NCI-H345 (cell line): ENCODE data around the gene MBD3L3.
"Not testable (repeated sequence)": the region's sequence is repeated elsewhere in the genome, so short reads cannot be mapped to it uniquely, and the experiment has no call there.

Experiments
- DNase-seq: peaks from one replicate; lab custom pipeline; 2025; lab: John Stamatoyannopoulos, UW

Gene MBD3L3

DNA sequence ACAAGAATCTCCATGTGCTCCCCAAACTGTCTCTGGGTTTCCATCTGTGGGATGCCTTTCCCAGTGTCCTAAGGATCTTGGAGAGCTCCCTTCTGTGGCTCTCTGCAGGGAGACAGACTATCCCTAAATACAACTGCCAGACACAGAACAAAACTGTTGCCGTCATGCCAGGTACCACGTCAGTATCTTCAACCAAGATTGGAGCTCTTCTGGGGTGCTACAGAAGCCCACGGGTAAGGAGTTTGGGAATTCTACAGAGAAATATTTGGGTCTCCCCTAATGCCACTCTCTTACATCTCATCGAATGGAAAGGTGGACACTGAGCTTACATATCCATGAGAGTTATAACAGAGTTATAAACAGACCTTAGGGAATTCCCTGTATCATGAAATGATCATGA is 4.9 kb upstream of the MBD3L3 start:
- DNase-seq, result no peak

DNA sequence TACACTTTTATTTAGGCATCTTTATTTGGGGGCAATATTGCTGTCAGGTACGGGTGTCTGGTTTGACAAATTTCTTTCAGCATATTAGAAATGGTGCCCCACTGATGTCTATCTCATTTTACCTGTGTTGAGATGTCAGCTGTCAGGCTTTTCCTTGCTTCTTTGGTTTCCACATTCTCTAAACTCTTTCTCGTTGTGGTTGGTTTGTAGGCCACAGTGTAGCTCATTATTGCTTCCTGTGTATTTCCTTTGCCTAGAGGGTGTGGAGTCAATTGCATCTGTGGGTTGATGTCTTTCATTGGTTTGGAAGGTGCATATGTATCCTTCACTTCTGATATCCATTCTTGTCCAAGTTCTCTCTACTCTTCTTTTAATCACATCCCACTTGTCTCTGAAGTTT is 1.5 kb upstream of the MBD3L3 start:
- DNase-seq, result not testable (repeated sequence)

DNA sequence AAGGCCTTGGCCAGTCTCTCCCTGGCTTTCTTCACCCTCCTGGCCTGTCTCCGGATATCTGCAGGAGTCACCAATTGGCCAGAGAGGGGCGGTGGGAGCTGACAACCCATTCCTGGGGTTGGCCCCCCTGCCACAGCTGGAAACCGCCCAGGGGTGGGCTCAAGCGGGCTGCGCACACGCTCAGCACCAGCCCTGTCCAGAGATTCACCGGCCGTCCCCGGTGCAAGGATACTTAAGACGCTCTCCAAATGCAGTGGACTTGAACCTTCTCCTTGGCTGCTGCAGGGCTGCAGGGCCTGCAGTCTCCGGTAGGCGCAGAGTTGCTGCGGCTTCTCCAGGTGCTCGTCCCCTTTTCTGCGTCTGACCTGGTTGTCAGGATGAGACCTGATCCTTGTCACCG is 2.1 kb downstream of the MBD3L3 start:
- not testable (repeated sequence) for DNase-seq

DNA sequence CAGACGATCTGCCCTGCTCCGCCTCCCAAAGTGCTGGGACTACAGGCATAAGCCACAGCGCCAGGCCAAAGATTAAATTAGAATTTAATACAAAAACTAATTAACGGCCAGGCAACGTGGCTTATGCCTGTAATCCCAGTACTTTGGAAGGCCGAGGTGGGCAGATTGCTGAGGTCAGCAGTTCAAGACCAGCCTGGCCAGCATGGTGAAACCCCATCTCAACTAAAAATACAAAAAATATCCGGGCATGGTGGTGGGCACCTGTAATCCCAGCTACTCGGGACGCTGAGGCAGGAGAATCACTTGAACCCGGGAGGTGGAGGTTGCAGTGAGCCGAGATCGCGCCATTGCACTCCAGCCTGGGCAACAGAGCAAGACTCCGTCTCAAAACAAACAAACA is 2.8 kb downstream of the MBD3L3 start:
- DNase-seq, result not testable (repeated sequence)

DNA sequence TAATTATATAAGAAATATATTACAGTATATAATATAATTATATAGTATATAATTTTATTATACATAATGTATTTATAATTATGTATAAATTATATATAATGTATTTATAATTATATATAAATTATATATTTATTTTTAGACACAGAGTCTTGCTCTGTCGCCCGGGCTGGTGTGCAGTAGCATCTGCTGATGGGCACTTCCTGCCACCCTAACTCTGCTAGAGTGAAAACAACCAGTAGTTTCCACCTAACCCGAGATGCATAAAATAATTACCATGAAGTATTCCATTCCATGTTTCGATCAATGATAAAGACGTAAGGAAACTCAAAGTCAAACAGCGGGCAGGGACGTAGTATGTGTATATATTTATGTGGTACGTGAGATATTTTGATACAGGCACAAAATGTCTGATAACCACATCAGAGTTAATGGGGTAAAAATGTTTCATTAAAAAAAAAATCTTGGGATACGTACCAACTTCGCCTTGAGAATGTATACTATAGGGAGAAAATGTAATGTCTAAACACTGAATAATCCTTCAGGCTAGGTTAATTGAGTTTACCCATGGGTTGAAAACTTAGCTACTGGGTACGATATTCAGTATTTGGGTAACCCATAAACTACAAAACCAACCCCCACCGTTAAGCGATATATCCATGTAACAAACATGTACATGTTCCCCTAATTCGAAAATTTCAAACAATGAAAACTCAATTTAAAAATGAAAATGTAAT is 3.7 kb downstream of the MBD3L3 start:
- not testable (repeated sequence) for DNase-seq

DNA sequence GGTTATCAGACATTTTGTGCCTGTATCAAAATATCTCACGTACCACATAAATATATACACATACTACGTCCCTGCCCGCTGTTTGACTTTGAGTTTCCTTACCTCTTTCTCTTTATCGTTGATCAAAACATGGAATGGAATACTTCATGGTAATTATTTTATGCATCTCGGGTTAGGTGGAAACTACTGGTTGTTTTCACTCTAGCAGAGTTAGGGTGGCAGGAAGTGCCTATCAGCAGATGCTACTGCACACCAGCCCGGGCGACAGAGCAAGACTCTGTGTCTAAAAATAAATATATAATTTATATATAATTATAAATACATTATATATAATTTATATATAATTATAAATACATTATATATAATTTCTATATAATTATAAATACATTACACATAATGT is 5.6 kb downstream of the MBD3L3 start:
- not testable (repeated sequence) for DNase-seq

DNA sequence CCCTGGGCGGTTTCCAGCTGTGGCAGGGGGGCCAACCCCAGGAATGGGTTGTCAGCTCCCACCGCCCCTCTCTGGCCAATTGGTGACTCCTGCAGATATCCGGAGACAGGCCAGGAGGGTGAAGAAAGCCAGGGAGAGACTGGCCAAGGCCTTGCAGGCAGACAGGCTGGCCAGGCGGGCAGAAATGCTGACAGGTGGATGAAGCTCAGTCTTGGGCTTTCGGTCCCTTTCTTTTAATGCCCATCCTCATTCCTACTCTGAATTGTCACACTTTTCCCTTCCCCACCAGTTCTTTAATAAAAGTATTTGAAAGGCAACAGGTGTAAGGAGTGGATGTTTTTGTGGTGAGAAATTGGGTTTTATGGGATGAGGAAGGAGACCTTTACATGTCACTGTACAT is 7.1 kb downstream of the MBD3L3 start:
- not testable (repeated sequence) for DNase-seq

DNA sequence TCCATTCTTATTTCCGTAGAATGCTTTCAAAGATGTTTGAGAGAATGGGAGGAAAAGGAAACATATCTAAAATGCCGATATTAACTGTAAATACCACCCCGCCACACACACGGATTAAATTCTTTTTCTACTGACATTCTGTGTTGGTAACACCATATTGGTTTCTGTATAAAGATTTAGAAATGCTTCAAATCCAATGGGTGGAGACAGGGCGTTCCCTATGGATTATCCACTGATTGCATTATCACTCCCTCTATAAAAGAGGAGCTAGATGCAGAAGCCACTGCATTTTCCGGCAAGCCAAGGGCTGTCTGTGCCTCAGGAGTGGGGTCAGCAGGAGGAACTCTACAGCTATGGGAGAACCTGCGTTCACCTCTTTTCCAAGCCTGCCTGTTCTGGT is 9.5 kb downstream of the MBD3L3 start, which contains the start of gene MBD3L2:
MBD3L2 (plus strand) TSS at position 301 of the 400 bp plus-strand sequence; CDS start at position 354, 53 bp downstream.
- not testable (repeated sequence) for DNase-seq

DNA sequence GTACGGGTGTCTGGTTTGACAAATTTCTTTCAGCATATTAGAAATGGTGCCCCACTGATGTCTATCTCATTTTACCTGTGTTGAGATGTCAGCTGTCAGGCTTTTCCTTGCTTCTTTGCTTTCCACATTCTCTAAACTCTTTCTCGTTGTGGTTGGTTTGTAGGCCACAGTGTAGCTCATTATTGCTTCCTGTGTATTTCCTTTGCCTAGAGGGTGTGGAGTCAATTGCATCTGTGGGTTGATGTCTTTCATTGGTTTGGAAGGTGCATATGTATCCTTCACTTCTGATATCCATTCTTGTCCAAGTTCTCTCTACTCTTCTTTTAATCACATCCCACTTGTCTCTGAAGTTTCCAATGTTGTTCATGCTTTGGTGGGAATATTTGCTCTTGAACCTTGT is 16.9 kb downstream of the MBD3L3 start:
- DNase-seq, result not testable (repeated sequence)

DNA sequence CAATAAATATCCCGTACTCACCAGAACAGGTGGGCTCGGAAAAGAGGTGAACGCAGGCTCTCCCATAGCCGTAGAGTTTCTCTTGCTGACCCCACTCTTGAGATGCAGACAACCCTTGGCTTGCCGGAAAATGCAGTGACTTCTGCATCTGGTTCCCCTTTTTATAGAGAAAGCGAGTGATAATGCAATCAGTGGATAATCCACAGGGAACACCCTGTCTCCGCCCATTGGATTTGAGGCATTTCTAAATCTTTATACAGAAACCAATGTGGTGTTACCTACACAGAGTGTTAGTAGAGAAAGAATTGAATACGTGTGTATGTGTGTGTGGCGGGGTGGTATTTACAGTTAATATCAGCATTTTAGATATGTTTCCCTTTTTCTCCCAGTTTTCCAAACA is 18.4 kb downstream of the MBD3L3 start, which contains the start of gene MBD3L4:
MBD3L4 (minus strand) TSS at position 101 of the 400 bp plus-strand sequence; CDS start at position 66, 35 bp downstream.
- not testable (repeated sequence) for DNase-seq

DNA sequence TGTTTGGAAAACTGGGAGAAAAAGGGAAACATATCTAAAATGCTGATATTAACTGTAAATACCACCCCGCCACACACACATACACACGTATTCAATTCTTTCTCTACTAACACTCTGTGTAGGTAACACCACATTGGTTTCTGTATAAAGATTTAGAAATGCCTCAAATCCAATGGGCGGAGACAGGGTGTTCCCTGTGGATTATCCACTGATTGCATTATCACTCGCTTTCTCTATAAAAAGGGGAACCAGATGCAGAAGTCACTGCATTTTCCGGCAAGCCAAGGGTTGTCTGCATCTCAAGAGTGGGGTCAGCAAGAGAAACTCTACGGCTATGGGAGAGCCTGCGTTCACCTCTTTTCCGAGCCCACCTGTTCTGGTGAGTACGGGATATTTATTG is 28.2 kb downstream of the MBD3L3 start, which contains the start of gene MBD3L5:
MBD3L5 (plus strand) TSS at position 301 of the 400 bp plus-strand sequence; CDS start at position 335, 34 bp downstream.
- DNase-seq, result not testable (repeated sequence)

DNA sequence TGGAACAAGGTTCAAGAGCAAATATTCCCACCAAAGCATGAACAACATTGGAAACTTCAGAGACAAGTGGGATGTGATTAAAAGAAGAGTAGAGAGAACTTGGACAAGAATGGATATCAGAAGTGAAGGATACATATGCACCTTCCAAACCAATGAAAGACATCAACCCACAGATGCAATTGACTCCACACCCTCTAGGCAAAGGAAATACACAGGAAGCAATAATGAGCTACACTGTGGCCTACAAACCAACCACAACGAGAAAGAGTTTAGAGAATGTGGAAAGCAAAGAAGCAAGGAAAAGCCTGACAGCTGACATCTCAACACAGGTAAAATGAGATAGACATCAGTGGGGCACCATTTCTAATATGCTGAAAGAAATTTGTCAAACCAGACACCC is 29.7 kb downstream of the MBD3L3 start:
- DNase-seq, result not testable (repeated sequence)

DNA sequence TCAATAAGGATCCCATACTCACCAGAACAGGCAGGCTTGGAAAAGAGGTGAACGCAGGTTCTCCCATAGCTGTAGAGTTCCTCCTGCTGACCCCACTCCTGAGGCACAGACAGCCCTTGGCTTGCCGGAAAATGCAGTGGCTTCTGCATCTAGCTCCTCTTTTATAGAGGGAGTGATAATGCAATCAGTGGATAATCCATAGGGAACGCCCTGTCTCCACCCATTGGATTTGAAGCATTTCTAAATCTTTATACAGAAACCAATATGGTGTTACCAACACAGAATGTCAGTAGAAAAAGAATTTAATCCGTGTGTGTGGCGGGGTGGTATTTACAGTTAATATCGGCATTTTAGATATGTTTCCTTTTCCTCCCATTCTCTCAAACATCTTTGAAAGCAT is 37.1 kb downstream of the MBD3L3 start, which contains the start of gene MBD3L2B:
MBD3L2B (minus strand) TSS at position 101 of the 400 bp plus-strand sequence; CDS start at position 67, 34 bp downstream.
- DNase-seq, result not testable (repeated sequence)

DNA sequence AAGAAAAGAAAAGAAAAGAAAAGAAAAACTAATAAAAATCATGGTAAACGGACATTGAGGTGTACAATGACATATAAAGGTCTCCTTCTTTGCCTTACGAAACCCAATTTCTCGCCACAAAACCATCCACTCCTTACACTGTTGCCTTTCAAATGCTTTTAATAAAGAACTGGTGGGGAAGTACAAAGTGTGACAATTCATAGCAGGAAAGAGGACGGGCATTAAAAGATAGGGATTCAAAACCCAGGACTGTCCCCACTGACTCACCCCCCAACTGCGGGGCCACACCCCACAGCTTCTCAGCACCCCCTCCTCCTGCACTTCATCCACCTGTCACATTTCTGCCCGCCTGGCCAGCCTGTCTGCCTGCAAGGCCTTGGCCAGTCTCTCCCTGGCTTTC is 39.6 kb downstream of the MBD3L3 start:
- no peak for DNase-seq

DNA sequence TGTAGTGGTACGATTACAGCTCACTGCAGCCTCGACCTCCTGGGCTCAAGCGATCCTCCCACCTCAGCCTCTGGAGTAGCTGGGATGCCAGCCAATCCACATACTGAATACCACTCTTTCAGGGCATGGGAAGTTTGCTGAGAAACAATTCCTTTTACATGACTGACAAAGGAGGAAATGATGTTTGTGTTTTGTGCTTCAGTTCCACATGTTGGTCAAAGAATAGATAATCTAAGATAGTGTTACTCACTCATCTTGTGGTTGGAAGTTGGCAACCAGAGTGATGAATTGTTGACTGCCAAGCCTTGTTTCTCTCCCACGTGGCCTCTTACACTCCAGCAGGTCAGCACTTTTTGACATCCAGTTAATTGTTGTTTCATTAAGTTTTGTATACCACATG is 44.8 kb downstream of the MBD3L3 start:
- DNase-seq, result no peak

DNA sequence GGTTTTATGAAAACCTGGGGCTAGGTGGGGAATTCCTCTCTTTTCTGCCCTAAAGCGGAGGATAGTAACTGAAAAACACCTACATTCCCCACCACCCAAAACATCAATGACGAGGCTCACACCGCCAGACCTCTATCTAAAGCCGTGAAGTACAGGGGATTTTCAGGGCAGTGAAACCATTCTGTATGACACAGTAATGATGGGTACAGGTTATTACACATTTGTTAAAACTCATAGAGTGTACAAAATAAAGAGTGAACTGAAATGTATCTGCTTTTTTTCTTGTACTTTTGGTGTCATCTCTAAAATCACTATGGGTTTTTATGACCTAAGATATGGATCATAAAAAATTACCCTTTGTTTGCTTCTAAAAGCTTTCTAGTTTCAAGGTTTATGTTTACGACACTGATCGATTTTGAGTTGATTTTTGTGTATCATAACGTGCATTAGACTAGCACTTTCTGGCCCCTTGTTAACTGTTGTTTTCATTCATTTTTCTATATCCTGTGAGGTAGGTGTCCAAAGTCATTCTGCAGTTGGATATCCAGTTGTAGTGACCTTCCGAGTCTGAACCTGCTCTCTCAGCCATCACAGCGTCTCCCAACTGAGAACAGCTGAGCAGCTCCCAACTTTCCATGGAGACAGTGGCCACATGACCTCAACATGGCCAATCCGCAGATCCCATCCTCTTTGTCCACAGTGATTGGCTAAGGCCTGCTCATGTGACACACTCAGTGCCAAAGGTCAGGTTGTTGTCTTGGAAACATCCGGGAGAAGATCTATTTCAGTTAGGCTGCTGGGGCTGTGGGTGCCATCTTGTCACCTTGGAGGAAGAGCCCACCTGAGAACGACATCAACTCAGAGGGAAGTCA is 47.5 kb downstream of the MBD3L3 start:
- no peak for DNase-seq

DNA sequence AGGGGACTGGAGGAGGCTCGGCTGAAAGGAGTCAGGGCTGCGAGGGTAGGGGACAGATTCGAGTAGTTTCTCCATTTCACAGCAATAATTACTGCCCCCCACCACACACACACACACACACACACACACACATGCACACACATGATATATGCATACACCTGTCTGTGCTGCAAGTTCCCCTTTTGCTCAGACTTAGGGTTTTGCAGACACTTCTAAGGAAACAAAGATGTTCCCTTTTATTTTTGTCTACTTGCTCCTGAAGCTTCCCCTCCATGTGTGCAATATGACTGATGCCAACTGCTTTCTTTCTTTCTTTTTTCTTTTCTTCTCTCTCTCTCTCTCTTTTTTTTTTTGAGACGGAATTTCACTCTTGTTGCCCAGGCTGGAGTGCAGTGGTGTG is 50.6 kb downstream of the MBD3L3 start:
- DNase-seq, result no peak
